Fibroblast of lung (primary cell): ENCODE measurements around the gene OBSCN. TPM values are rescaled to one million over a fixed set of nuclear protein-coding genes. Genes with fewer than 3 reads are reported as not detected.

ENCODE experiments used
- DNase-seq, 2 donors: peaks; one replicate each; pipeline versions ENCODE4 v3.0.0 to v3.0.0-alpha.2; 2010; ENCODE audit warnings: low read depth in 2 of 2
- H2AFZ ChIP-seq: 2 replicates; pipeline ENCODE4 v1.5.1; 2012; ENCODE audit warnings: low read length, control low read depth, inconsistent platforms
- H3K27ac ChIP-seq: 2 replicates; pipeline ENCODE4 v1.5.1; 2011; ENCODE audit warnings: low read length, control low read depth; ENCODE audit not compliant: insufficient read depth
- H3K27me3 ChIP-seq: 2 replicates; pipeline ENCODE4 v1.5.1; 2011; ENCODE audit warnings: mild to moderate bottlenecking, low read length; ENCODE audit not compliant: control insufficient read depth, insufficient read depth
- H3K36me3 ChIP-seq: 2 replicates; pipeline ENCODE4 v1.5.1; 2011; ENCODE audit warnings: low read length; ENCODE audit not compliant: control insufficient read depth, insufficient read depth
- H3K4me1 ChIP-seq: 2 replicates; pipeline ENCODE4 v1.5.1; 2011; ENCODE audit warnings: low read length; ENCODE audit not compliant: control insufficient read depth, insufficient read depth; ENCODE audit errors: extremely low read depth
- H3K4me2 ChIP-seq: 2 replicates; pipeline ENCODE4 v1.5.1; 2011; ENCODE audit warnings: low read length, control low read depth; ENCODE audit not compliant: insufficient read depth; ENCODE audit errors: extremely low read depth
- H3K4me3 ChIP-seq, 4 experiments: fragments of 200-600 bp in 1 of 4; sonication (generic) in 1 of 4; replicated peaks in 1 of 4; 2 replicates each; pipeline ENCODE4 v1.5.1; 2011 to 2016; ENCODE audit warnings: low read length in 4 of 4, low read depth in 3 of 4, mild to moderate bottlenecking in 3 of 4, control low read depth in 2 of 4, inconsistent platforms in 1 of 4, mixed read lengths in 1 of 4; ENCODE audit not compliant: insufficient read depth in 1 of 4; ENCODE audit errors: control extremely low read depth in 1 of 4
- H3K79me2 ChIP-seq: 2 replicates; pipeline ENCODE4 v1.5.1; 2012; ENCODE audit warnings: mild to moderate bottlenecking, low read length, inconsistent platforms; ENCODE audit not compliant: control insufficient read depth, insufficient read depth
- H3K9ac ChIP-seq: 2 replicates; pipeline ENCODE4 v1.5.1; 2011; ENCODE audit warnings: mild to moderate bottlenecking, low read length, control low read depth; ENCODE audit not compliant: insufficient read depth
- H3K9me3 ChIP-seq: 2 replicates; pipeline ENCODE4 v1.5.1; 2012; ENCODE audit warnings: low read depth, low read length; ENCODE audit not compliant: control insufficient read depth, insufficient read depth
- H4K20me1 ChIP-seq: 2 replicates; pipeline ENCODE4 v1.5.1; 2011; ENCODE audit warnings: low read length; ENCODE audit not compliant: control insufficient read depth, insufficient read depth; ENCODE audit errors: extremely low read depth
- CTCF ChIP-seq, 2 donors: IDR thresholded peaks in 1 of 2; conservative IDR thresholded peaks in 1 of 2; 1 replicate in 1 of 2; 2 replicates in 1 of 2; pipeline ENCODE4 v1.5.1; 2011 to 2012; ENCODE audit warnings: low read length in 2 of 2, control low read depth in 1 of 2, inconsistent platforms in 1 of 2, low read depth in 1 of 2, mild to moderate bottlenecking in 1 of 2
- EZH2 ChIP-seq: IDR thresholded peaks from 2 replicates; pipeline ENCODE4 v1.5.1; 2012; ENCODE audit warnings: low read length, control low read depth, mild to moderate bottlenecking; ENCODE audit errors: missing control alignments
- polyA plus RNA-seq, 2 donors: library from polyadenylated mRNA; depleted of rRNA in 1 of 2; stranded (reverse) in 1 of 2; unstranded in 1 of 2; fragments of >200 nt; gene quantifications; 2 replicates each; pipeline ENCODE4 v1.2.1, GENCODE V29; 2011 to 2012; ENCODE audit warnings: missing spikeins in 1 of 2
- total RNA-seq: library from RNA; depleted of rRNA; stranded (reverse); fragments of >200 nt; gene quantifications from 2 replicates; pipeline ENCODE4 v1.2.1, GENCODE V29; 2014

OBSCN gene
- total and polyA plus RNA-seq, 2 donors (not counting 1 experiment from before 2014, with no cell fraction given) = 0.87 to 16.8 TPM

GRCh38 chr1:228354390-228355320, 146.8 kb downstream of the OBSCN start:
- Histone ChIP-seq H2AFZ (no peak overlapping the region), H3K79me2 (no peaks in the 10 kb centered on the region), H3K4me3 (no peak overlapping the region), H3K4me2 (no peak overlapping the region), H3K9me3 (no peaks in the 10 kb centered on the region), H3K27me3 (no peaks in the 10 kb centered on the region), H3K36me3 (no peaks in the 10 kb centered on the region), H3K4me1 (no peaks in the 10 kb centered on the region), H3K9ac (no peak overlapping the region), H4K20me1 (no peaks in the 10 kb centered on the region), H3K27ac (no peak overlapping the region)
- TF ChIP-seq EZH2 (no peak), CTCF (conservative IDR thresholded peaks at IDR 0.05 in 1 of 2, IDR thresholded peaks at IDR 0.05 in 1 of 2; ENCODE audit: low read depth in 1 of 2, low read length in 2 of 2) (no peak)
- DNase-seq = no peak

- TF ChIP-seq EZH2 (no peak), CTCF (conservative IDR thresholded peaks at IDR 0.05 in 1 of 2, IDR thresholded peaks at IDR 0.05 in 1 of 2; ENCODE audit: low read depth in 1 of 2, low read length in 2 of 2) (no peak)
- H3K4me3 ChIP-seq = no peak overlapping the region
- H3K36me3 ChIP-seq = no peaks in the 10 kb centered on the region
- no peak overlapping the region for H2AFZ ChIP-seq
- H3K9ac ChIP-seq = no peak overlapping the region
- H3K4me2 ChIP-seq = no peak overlapping the region
- no peak for DNase-seq
- H3K27me3 ChIP-seq = no peaks in the 10 kb centered on the region
- H3K9me3 ChIP-seq = no peaks in the 10 kb centered on the region
- no peak overlapping the region for H3K27ac ChIP-seq
- H3K4me1 ChIP-seq = no peaks in the 10 kb centered on the region
- no peaks in the 10 kb centered on the region for H3K79me2 ChIP-seq
- no peaks in the 10 kb centered on the region for H4K20me1 ChIP-seq
Measured at GRCh38 chr1:228356897-228357680, 149.2 kb downstream of the OBSCN start.

GRCh38 chr1:228358039-228358763, 150.4 kb downstream of the OBSCN start:
- TF ChIP-seq EZH2 (no peak), CTCF (conservative IDR thresholded peaks at IDR 0.05 in 1 of 2, IDR thresholded peaks at IDR 0.05 in 1 of 2; ENCODE audit: low read depth in 1 of 2, low read length in 2 of 2) (no peak)
- Histone ChIP-seq H3K27ac (no peak overlapping the region), H3K9ac (no peak overlapping the region), H3K4me3 (no peak overlapping the region), H3K4me2 (no peak overlapping the region), H3K79me2 (no peaks in the 10 kb centered on the region), H3K9me3 (no peaks in the 10 kb centered on the region), H3K27me3 (no peaks in the 10 kb centered on the region), H2AFZ (no peak overlapping the region), H3K4me1 (no peaks in the 10 kb centered on the region), H3K36me3 (no peaks in the 10 kb centered on the region), H4K20me1 (no peaks in the 10 kb centered on the region)
- no peak for DNase-seq
